MM.1S (cell line): ENCODE results near the gene IRF1.
"Not testable (repeated sequence)": the region's sequence is repeated elsewhere in the genome, so short reads cannot be mapped to it uniquely, and the experiment has no call there.

Source experiments
- CTCF ChIP-seq: fragments of 300-600 bp; sonication (generic); IDR thresholded peaks from 2 replicates; pipeline ENCODE4 v1.5.1; 2016; ENCODE audit warnings: antibody characterized with exemption, low read length, mixed read lengths
- EZH2 ChIP-seq: fragments of 300-600 bp; sonication (generic); optimal IDR thresholded peaks from 2 replicates; pipeline ENCODE3; 2017; ENCODE audit warnings: low read depth, mild to moderate bottlenecking, antibody characterized with exemption, low read length, mixed read lengths

- TF ChIP-seq CTCF, EZH2: not testable (repeated sequence)
These were observed 52.3 kb downstream of the IRF1 start for GRCh38 chr5:132438267-132438645.
